ENCODE data around the gene FUT4.
"Not testable (repeated sequence)": the region's sequence is repeated elsewhere in the genome, so short reads cannot be mapped to it uniquely, and the experiment has no call there.

FUT4 gene

DNA sequence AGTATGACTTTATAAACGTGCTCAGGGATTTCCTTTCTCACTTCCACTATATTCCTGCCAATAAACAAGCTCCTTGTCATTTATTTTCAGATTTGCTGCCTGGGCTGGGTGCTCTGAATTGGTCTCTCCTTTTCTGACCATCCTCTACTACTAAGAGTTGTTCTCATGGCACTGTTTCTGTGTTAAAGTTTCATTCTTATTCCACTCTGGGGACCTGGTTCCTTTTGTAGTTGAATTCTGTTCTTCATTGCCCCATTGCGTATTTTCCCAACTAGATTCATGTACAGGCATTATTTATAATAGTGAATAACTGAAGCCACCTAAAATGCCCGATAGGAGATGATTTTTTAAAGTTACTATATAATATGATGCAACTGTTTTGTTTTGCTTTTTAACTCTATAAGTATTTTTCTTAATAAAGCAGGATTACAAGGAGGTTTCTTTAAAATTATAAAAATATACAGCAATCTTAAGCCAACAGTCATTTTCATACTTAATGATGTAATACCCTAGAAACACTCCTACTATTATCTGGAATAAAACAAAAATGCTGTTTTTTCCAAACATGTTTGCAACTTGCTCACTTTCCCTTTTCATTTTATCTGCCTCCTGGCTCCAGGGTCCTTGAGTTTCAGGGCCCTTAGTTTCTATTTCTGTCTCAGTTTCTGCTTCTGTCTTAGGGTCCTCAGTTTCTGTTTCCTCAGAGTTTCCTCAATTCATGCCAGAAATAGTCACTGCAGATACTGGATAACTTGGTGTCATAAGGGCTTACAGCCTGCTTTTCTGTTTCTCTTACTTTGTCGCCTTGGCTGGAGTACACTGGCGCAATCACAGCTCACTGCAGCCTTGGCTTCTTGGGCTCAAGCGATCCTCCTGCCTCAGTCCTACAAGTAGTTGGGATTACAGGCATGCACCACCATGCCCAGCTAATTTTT is 9.8 kb upstream of the FUT4 start:
- DNase-seq (ENCODE audit: low read depth in 2 of 2), result no peak

DNA sequence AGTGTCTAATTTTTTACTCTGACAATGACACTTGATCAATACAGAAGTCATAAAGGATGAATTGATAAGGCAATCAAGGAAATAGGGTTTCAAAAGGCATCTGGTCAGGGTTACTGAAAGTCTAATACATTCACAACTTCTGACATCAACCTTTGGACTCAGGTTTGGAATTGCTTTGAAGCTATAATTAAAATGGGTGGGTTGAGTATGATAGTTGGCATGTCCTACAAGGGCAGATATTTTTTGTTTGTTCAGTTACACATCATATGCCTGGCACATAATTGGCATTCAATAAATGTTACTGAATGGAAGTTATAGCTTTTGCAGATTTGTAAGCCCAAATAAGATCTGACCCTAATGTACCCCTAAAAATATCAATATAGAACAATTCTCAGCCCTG is 7.3 kb upstream of the FUT4 start:
- no peak for DNase-seq (ENCODE audit: low read depth in 2 of 2)

DNA sequence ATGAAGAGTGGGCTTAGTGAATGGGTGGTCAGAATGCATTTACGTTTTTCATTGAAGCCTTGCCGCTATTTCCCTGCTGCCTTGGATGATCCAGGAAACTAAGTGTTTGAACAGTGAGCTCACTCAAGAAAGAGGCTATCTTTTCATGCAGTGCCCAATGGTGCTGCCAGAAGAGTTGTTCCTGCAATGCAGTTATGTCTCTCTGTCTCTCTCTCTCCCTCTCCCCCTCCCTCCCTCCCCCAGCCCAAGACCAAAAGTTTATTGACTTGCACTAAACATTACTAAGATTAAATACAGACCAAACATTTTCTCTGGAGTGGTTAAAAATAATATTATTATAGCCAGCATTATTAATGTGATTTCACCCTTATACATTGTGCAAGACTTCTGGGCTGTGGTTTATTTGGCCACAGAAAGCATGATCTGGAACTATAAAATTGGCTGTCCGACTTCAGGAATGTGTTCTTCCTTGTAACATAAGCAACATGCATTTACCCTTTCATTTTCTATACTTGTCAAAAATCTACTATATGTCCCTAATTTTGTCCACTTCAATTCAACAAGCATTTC is 6.6 kb upstream of the FUT4 start:
- DNase-seq (ENCODE audit: low read depth in 2 of 2), result no peak

DNA sequence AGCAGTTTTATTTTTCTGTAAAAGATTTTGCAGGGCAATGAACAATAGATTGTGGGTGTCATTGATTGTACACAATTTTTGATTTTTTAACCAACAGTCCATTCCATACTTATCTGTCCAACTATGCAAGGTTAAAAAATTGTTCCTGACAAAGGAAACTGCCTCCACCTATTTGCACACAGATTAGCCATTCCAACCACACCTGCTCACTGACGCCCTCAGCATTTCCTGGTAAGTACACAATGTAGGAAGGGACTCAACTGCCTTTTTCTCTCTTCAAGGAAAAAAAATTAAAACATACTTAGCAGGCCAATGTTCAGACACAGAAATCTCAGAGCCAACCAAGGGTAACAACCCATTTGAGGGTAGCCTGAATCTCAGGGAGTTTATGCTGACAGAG is 4.3 kb upstream of the FUT4 start:
- no peak for DNase-seq (ENCODE audit: low read depth in 2 of 2)

DNA sequence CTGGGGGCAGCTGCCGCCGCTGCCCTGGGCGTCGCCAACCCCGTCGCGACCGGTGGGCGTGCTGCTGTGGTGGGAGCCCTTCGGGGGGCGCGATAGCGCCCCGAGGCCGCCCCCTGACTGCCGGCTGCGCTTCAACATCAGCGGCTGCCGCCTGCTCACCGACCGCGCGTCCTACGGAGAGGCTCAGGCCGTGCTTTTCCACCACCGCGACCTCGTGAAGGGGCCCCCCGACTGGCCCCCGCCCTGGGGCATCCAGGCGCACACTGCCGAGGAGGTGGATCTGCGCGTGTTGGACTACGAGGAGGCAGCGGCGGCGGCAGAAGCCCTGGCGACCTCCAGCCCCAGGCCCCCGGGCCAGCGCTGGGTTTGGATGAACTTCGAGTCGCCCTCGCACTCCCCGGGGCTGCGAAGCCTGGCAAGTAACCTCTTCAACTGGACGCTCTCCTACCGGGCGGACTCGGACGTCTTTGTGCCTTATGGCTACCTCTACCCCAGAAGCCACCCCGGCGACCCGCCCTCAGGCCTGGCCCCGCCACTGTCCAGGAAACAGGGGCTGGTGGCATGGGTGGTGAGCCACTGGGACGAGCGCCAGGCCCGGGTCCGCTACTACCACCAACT is 1.0 kb downstream of the FUT4 start:
- DNase-seq (ENCODE audit: low read depth in 2 of 2), result peak in 1 of 2 donors; percentile 32

DNA sequence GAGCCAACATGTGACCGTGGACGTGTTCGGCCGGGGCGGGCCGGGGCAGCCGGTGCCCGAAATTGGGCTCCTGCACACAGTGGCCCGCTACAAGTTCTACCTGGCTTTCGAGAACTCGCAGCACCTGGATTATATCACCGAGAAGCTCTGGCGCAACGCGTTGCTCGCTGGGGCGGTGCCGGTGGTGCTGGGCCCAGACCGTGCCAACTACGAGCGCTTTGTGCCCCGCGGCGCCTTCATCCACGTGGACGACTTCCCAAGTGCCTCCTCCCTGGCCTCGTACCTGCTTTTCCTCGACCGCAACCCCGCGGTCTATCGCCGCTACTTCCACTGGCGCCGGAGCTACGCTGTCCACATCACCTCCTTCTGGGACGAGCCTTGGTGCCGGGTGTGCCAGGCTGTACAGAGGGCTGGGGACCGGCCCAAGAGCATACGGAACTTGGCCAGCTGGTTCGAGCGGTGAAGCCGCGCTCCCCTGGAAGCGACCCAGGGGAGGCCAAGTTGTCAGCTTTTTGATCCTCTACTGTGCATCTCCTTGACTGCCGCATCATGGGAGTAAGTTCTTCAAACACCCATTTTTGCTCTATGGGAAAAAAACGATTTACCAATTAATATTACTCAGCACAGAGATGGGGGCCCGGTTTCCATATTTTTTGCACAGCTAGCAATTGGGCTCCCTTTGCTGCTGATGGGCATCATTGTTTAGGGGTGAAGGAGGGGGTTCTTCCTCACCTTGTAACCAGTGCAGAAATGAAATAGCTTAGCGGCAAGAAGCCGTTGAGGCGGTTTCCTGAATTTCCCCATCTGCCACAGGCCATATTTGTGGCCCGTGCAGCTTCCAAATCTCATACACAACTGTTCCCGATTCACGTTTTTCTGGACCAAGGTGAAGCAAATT is 1.8 kb downstream of the FUT4 start:
- no peak for DNase-seq (ENCODE audit: low read depth in 2 of 2)

DNA sequence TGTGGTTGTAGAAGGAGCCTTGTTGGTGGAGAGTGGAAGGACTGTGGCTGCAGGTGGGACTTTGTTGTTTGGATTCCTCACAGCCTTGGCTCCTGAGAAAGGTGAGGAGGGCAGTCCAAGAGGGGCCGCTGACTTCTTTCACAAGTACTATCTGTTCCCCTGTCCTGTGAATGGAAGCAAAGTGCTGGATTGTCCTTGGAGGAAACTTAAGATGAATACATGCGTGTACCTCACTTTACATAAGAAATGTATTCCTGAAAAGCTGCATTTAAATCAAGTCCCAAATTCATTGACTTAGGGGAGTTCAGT is 2.4 kb downstream of the FUT4 start:
- no peak for DNase-seq (ENCODE audit: low read depth in 2 of 2)

DNA sequence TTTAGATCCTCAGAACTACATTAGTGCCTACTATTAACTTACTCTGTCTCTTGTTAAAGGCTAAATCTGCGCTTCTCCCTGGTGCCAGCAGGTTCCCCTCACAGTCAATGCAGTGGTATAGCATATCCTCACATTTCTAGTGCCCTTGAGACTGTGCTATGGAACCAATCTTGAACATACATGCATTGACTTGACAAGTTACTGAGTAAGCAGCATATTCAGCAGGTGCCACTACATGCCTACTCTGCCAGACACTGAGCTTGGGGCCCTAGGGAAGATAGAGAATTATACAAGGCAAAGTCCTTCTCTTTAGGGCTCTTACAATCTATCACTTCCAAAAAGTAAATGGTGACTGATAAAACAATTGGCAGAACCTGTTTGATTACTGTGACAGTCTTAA is 3.2 kb downstream of the FUT4 start:
- DNase-seq (ENCODE audit: low read depth in 2 of 2), result no peak

DNA sequence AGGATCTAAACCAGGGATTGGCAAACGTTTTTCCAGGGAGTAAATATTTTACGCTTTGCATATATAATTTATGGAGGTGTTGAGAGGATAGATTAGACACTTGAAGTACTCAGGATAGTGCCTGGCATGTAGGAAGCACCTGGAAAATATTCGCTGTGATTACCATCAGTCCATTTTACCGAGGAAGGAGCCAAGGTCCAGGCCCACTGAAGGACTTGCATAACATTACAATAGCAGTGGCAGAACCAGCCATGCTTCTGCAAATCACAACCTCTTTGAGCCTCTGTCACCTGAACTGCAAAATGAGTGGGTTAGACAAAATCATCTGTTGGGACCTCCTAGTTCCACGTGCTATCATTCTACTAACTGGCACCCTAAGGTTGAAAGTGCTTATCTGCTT is 5.4 kb downstream of the FUT4 start:
- DNase-seq (ENCODE audit: low read depth in 2 of 2), result no peak

DNA sequence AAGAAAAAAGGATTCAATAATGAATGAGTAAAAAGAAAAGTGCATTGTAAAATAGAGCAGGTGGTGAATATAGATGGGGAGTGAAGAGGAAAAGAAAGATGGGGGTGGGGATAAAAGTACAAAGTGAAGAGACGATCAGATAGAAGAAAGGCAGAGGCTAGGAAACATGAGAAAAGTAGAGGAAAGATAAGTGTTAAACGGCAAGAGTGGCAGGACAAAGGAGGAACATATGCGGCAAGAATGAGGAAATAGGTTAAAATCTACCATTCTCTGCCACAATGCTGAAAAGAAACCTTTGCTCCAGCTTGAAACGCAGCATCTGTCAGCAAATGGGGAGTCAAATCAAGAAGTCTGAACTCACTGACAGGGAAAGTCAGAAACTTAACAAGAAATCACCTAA is 6.8 kb downstream of the FUT4 start:
- no peak for DNase-seq (ENCODE audit: low read depth in 2 of 2)

DNA sequence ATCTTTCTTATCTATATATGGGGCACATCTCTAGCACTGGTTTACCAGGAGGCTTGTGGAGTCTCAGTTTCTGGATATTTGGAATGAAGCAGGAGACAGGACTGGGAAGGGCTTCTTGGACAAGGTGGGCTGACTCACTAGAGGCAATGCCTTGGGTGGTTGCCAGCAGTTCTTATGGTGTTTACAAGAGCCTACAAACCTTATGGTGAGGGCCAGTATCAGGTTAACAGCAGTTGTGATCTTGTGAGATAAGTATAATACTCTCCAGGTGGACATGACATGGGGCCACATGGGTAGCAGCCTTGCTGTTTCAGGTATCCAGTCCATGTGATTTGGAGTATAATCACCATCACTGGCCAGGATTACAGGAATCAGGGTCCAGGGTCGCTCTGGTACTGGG is 10.2 kb downstream of the FUT4 start:
- no peak for DNase-seq (ENCODE audit: low read depth in 2 of 2)

DNA sequence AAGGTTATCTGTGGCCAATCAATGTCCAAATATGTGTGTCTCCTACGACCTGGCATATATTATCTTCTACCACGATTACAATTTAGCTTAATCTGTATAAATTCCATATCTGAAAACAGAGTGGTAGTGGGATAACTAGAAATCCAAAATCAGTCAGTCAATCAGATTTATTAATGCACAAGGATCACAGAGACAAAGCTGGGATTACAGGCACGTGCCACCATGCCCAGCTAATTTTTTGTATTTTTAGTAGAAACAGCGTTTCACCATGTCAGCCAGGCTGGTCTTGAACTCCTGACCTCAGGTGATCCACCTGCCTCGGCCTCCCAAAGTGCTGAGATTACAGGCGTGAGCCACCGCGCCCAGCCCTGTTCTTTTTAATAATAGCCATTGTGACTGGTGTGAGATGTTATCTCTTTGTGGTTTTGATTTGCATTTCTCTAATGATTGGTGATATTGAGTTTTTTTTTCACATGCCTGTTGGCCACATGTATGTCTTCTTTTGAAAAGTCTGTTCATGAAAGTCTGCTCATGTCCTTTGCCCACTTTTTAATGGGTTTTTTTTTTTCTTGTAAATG is 12.1 kb downstream of the FUT4 start:
- not testable (repeated sequence) for DNase-seq (ENCODE audit: low read depth in 2 of 2)

DNA sequence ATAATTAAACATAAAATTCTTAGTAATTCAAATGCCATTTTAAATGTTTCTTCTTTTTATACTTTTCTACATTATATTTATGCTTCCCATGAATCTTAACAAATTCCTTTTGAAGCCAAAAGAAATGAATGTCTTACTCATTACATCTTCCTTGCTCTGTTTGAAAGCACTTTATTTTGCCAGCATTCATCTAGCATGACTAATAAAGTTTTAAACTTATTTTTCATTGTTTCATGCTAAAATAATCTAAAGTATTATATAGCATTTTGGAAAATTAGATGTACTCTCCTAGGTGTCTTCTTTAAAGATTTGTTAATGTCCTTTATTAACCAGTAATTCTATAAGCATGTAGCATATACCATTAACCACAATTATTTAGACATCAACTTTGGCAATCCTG is 13.7 kb downstream of the FUT4 start:
- DNase-seq (ENCODE audit: low read depth in 2 of 2), result no peak

DNA sequence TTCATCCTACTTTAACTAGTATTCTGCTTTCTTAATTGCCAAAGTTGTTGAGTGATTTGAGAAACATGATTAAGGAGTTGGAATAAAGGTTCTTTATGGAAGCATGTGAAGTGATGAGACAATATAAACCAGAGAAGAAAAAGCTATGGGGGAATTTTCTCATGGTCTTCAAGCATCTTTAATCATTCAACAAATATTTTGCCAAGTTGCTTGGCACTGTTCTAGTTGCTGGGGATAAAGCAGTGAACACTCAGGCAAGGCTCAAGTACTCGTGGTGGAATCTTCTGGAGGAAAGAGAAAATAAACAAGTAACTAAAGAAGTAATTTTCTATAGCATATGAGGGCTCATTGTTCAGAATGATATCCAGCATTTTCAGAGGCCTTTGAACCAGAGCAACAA is 14.3 kb downstream of the FUT4 start:
- DNase-seq (ENCODE audit: low read depth in 2 of 2), result no peak

DNA sequence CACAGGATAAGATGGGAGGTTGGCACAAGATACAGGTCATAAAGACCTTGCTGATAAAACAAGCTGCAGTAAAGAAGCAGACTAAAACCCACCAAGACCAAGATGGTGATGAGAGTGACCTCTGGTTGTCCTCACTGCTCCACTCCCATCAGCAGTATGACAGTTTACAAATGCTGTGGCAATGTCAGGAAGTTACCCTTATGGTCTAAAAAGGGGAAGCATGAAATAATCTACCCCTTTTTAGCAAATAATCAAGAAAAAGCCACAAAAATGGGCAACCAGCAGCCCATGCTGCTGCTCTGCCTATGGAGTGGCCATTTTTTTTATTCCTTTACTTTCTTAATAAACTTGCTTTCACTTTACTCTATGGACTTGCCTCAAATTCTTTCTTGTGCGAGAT is 14.7 kb downstream of the FUT4 start:
- no peak for DNase-seq (ENCODE audit: low read depth in 2 of 2)

DNA sequence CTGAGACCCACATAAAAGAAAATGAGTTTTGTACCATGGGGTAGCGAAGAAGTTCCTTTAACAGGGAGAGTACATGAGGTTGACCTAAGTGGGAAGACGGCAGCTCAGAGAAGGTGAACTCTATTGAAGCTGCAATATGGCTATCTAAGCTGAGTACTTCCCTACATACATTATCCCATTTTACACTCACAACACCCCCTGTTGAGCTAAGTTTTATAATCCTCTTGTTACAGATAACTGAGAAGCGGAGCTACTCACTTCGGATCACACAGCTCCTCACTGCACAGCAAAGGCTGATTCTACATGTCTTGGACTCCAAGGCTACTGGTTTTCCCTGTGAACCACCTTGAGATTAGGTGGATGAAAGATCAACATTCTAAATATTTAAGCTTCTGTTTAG is 15.2 kb downstream of the FUT4 start:
- no peak for DNase-seq (ENCODE audit: low read depth in 2 of 2)

DNA sequence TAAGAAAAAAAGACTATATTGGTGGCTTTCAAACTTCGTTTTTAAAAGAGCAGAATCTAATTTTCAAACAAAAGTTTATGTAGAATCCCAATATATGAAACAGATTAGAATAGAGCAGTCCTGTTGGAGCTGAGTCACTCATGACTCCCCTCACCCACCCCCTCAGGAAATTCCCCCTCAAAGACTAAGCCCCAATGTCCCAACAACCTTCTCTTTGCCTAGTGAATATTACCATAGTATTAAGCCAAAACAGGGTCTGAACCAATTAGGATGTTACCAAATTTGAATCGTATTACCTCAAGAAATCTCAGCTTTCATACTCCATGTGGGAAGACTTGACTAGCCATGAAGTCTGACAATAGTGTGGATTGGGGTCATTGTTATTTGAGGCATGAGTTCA is 15.6 kb downstream of the FUT4 start:
- DNase-seq (ENCODE audit: low read depth in 2 of 2), result no peak

DNA sequence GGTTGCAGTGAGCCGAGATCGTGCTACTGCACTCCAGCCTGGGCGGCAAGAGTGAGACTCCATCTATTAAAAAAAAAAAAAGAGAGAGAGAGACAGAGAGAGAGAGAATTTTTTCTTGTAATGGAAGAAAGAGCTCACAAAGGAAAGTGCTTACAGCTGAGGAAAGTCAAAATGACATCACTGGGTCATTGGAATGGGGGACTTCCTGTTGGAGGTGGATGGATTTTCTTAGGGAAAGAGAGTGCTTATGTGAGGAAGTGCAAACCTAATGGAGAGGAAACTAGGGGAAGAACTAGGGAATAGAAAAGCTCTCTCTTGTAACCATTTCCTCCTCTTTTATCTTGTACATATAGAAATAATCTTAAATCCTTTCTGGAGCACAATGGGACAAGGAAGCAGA is 17.1 kb downstream of the FUT4 start:
- DNase-seq (ENCODE audit: low read depth in 2 of 2), result no peak

DNA sequence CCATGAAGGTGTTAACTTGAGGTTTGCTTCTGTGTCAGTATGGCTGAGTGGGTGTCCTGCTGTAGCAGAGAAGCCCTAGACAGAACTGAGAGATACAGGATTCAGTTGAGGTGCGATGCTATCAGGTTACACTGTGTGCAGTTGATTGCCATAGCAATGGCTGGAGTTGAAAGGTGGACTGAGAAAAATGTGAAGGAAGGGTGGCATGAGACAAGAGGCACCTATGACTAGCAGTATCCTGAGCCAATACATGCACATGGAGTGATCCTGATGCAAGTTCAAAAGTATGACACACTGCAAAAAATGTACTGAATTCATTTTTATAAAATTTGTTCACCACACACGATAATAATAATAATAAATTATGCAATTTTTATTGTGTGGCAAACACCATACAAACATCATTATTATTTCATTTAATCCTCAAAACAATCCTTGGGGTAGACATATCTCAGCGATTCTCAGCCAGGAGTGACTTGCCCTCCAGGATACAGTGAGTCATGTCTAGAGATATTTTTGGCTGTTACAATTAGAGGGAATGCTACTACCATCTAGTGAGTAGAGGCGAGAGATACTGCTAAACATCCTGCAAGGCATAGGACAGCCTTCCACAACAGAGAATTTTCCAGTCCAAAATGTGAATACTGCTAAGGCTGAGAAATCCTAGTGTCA is 19.6 kb downstream of the FUT4 start:
- DNase-seq (ENCODE audit: low read depth in 2 of 2), result no peak

DNA sequence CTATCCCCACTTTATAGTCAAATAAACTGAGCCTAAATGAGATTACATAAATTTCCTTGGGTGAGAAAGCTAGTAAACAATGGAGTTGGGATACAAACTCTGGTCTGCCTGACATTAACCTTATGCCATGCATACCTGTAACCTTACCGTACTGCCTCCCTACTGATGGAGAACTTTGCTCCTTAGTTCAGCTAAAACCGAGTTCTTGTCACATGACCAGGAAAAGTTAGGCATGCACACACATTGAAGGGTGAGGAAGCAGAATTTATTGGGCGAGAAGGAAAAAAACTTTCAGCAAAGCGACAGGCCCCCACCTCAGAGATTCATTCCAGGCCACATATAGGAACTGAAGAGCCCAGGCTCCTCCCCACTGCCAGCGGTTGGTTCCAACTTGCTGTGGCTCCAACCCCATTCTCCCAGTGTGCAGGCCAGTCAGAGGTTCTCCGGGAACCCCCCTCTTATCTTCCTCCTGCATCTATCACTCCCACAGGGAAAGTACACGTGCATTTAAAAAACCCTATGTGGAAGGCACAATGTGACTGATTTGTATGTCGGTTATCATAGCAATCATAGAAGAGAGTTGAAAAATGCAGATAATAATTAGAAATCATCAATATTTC is 20.2 kb downstream of the FUT4 start:
- no peak for DNase-seq (ENCODE audit: low read depth in 2 of 2)

DNA sequence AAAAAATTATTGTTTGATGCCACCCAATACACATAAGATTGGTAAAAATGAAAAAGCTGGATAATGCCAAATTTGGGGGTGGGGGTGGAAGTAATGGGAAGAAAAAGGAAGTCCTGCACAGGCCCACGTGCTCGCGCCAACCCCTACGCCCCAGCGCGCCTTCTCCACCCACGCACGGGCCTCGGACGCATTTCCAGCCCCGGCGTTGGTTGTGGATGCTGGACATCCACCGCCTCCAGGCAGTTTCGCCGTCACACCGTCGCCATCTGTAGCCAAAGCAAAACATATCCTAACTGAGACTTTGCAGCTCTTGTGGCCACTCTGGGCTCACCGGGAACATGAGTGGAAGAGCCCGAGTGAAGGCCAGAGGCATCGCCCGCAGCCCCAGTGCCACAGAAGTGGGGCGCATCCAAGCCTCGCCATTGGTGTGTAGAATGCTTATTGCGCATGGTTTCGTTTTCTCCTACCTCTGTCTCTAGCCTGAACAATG is 23.5 kb downstream of the FUT4 start, which contains the start of gene PIWIL4:
TSS of gene PIWIL4 (plus strand) at position 188 of the 490 bp plus-strand sequence. CDS start at position 339, 151 bp downstream.
- no peak for DNase-seq (ENCODE audit: low read depth in 2 of 2)
